ENCODE results near the gene DNER.

GRCh38 chr2:229519655-229520430 lies 194.5 kb downstream of the DNER start:
- TF ChIP-seq CTCF (IDR thresholded peaks at IDR 0.05) (no peak), POLR2A (IDR thresholded peaks at IDR 0.05) (no peak)

Data from breast epithelium (tissue), 3 donors.